Vagina (tissue), 2 donors: Measurements from ENCODE around the gene ZNF248. TPM values are rescaled to one million over a fixed set of nuclear protein-coding genes. Genes with fewer than 3 reads are reported as not detected.
A peak's percentile ranks its signal among the peaks of the same experiment; 100 is the strongest.
"Not testable (repeated sequence)": the region's sequence is repeated elsewhere in the genome, so short reads cannot be mapped to it uniquely, and the experiment has no call there.

ENCODE experiments used
- DNase-seq, 2 donors: peaks; one replicate each; pipeline ENCODE4 v3.0.0-alpha.2; 2017; ENCODE audit errors: extremely low spot score in 2 of 2
- H3K27ac ChIP-seq: fragments of 200-600 bp; sonication (generic); one replicate; pipeline ENCODE4 v1.5.1; 2019
- H3K27me3 ChIP-seq: fragments of 200-600 bp; sonication (generic); one replicate; pipeline ENCODE4 v1.5.1; 2019
- H3K36me3 ChIP-seq, 2 donors: fragments of 200-600 bp; sonication (generic); one replicate each; pipeline ENCODE4 v1.5.1; 2017 to 2019
- H3K4me1 ChIP-seq: fragments of 200-600 bp; sonication (generic); one replicate; pipeline ENCODE4 v1.5.1; 2019
- H3K4me3 ChIP-seq, 2 donors: fragments of 200-600 bp; sonication (generic); 1 replicate in 1 of 2; 2 replicates in 1 of 2; pipeline ENCODE4 v1.5.1; 2016 to 2019
- H3K9me3 ChIP-seq: fragments of 200-600 bp; sonication (generic); one replicate; pipeline ENCODE4 v1.5.1; 2019
- CTCF ChIP-seq, 3 experiments: fragments of 450-650 bp in 2 of 3; fragments of 200-600 bp in 1 of 3; sonication (generic) in 1 of 3; IDR thresholded peaks; one replicate each; pipeline ENCODE4 v1.5.1; 2017 to 2019; ENCODE audit warnings: antibody characterized with exemption in 3 of 3, mild to moderate bottlenecking in 2 of 3, moderate library complexity in 2 of 3
- POLR2A ChIP-seq, 2 donors: fragments of 450-650 bp; IDR thresholded peaks; one replicate each; pipeline ENCODE4 v1.6.1; 2017; ENCODE audit warnings: antibody characterized with exemption in 2 of 2, mild to moderate bottlenecking in 2 of 2, moderate library complexity in 2 of 2
- POLR2AphosphoS5 ChIP-seq, 2 donors: sonication (generic); formaldehyde crosslinking; IDR thresholded peaks; one replicate each; pipeline ENCODE4 v1.9.0; 2017; ENCODE audit warnings: antibody characterized with exemption in 2 of 2, mild to moderate bottlenecking in 2 of 2, low read depth in 1 of 2; ENCODE audit not compliant: insufficient read depth in 1 of 2
- intact Hi-C: fragments of 100-400 bp; cut with DNase I; formaldehyde crosslinking; loops from one replicate; pipeline ENCODE4 v1.15.1; 2023
- total RNA-seq: library from RNA; depleted of rRNA; stranded (reverse); fragments of >200 nt; gene quantifications from one replicate; pipeline ENCODE4 v1.2.3, GENCODE V29; 2016

ZNF248 gene
- total RNA-seq, 1 donor from 2014 or later, result 17.7 TPM

GRCh38 chr10:37865957-37866803, 8.8 kb upstream of the ZNF248 start:
- no peak for TF ChIP-seq POLR2AphosphoS5 (IDR thresholded peaks at IDR 0.05; ENCODE audit: insufficient read depth in 1 of 2, low read depth in 1 of 2)
- TF ChIP-seq POLR2A (IDR thresholded peaks at IDR 0.05), result no peak
- TF ChIP-seq CTCF (IDR thresholded peaks at IDR 0.05), result no peak
- H3K36me3 ChIP-seq, result no peaks in the 10 kb centered on the region
- no peak overlapping the region for H3K27ac ChIP-seq
- no peak overlapping the region for H3K4me3 ChIP-seq
- peaks cover 3% of the 10 kb centered on the region for H3K4me1 ChIP-seq
- no peaks in the 10 kb centered on the region for H3K9me3 ChIP-seq
- no peak for DNase-seq
- intact Hi-C loops, result no loop called here
- H3K27me3 ChIP-seq, result no peaks in the 10 kb centered on the region

GRCh38 chr10:37865264-37865663, 7.9 kb upstream of the ZNF248 start:
- no peak for DNase-seq
- peaks cover 12% of the 10 kb centered on the region for H3K4me1 ChIP-seq
- intact Hi-C loops, result no loop called here
- H3K27me3 ChIP-seq, result no peaks in the 10 kb centered on the region
- H3K9me3 ChIP-seq, result no peaks in the 10 kb centered on the region
- H3K27ac ChIP-seq, result no peak overlapping the region
- TF ChIP-seq POLR2AphosphoS5 (IDR thresholded peaks at IDR 0.05; ENCODE audit: insufficient read depth in 1 of 2, low read depth in 1 of 2), result no peak
- no peak for TF ChIP-seq CTCF (IDR thresholded peaks at IDR 0.05)
- TF ChIP-seq POLR2A (IDR thresholded peaks at IDR 0.05), result no peak
- no peaks in the 10 kb centered on the region for H3K36me3 ChIP-seq
- H3K4me3 ChIP-seq, result no peak overlapping the region

GRCh38 chr10:37860494-37861190, 3.2 kb upstream of the ZNF248 start:
- H3K27ac ChIP-seq, result peak overlapping the region; percentile 58
- intact Hi-C loops, result no loop called here
- DNase-seq, result no peak

GRCh38 chr10:37859270-37859669, 1.9 kb upstream of the ZNF248 start:
- H3K4me3 ChIP-seq, H3K27ac ChIP-seq, intact Hi-C loops, H3K36me3 ChIP-seq, H3K27me3 ChIP-seq, DNase-seq, H3K9me3 ChIP-seq: not testable (repeated sequence)
- H3K4me1 ChIP-seq, result peaks cover 40% of the 10 kb centered on the region

More at GRCh38 chr10:37860494-37861190, 3.2 kb upstream of the ZNF248 start:
- Histone ChIP-seq H3K36me3 (no peaks in the 10 kb centered on the region), H3K4me3 (no peak overlapping the region), H3K27me3 (no peaks in the 10 kb centered on the region), H3K4me1 (peaks cover 27% of the 10 kb centered on the region), H3K9me3 (no peaks in the 10 kb centered on the region)
- TF ChIP-seq CTCF (IDR thresholded peaks at IDR 0.05), result no peak
- TF ChIP-seq POLR2AphosphoS5 (IDR thresholded peaks at IDR 0.05; ENCODE audit: insufficient read depth in 1 of 2, low read depth in 1 of 2), result peak in 1 of 2 donors; percentile 67
- no peak for TF ChIP-seq POLR2A (IDR thresholded peaks at IDR 0.05)

GRCh38 chr10:37856881-37857286, 526 bp downstream of the ZNF248 start:
- no peaks in the 10 kb centered on the region for H3K36me3 ChIP-seq
- no peaks in the 10 kb centered on the region for H3K9me3 ChIP-seq
- peak overlapping the region; percentile 100 for H3K27ac ChIP-seq
- TF ChIP-seq POLR2AphosphoS5 (IDR thresholded peaks at IDR 0.05; ENCODE audit: insufficient read depth in 1 of 2, low read depth in 1 of 2) (no peak), POLR2A (IDR thresholded peaks at IDR 0.05) (no peak), CTCF (IDR thresholded peaks at IDR 0.05) (no peak)
- peak overlapping the region; percentile 91 to 92 for H3K4me3 ChIP-seq
- no peaks in the 10 kb centered on the region for H3K27me3 ChIP-seq
- intact Hi-C loops, result no loop called here
- peaks cover 47% of the 10 kb centered on the region for H3K4me1 ChIP-seq
- DNase-seq, result peak in 1 of 2 donors; percentile 87
